Dermis lymphatic vessel endothelial cell (primary cell): ENCODE results near the gene ZBTB20. TPM values are rescaled to one million over a fixed set of nuclear protein-coding genes. Genes with fewer than 3 reads are reported as not detected.

Experiments used
- total RNA-seq: library from RNA; depleted of rRNA; stranded (reverse); fragments of >200 nt; gene quantifications from 2 replicates; pipeline ENCODE4 v1.2.1, GENCODE V29; 2014

Gene ZBTB20
- total RNA-seq, result 11.6 and 15.4 TPM in 2 replicates

GRCh38 chr3:115146418-115147328 lies at the start of gene ZBTB20:
Gene ZBTB20 (minus strand): TSS chr3:115147288.

GRCh38 chr3:114293838-114294535 lies 853.1 kb downstream of the ZBTB20 start, which contains the start of gene TIGIT:
Gene TIGIT (plus strand): TSS chr3:114294028. CDS start chr3:114294062, 34 bp downstream.

